Psoas muscle (tissue), 8 donors: ENCODE measurements around the gene ACTRT2. TPM values are rescaled to one million over a fixed set of nuclear protein-coding genes. Genes with fewer than 3 reads are reported as not detected.

ENCODE experiments used
- ATAC-seq, 4 donors: fragments of 200-7000 bp; cut with Tn5 transposase; one replicate each; pipeline ENCODE4 v1.9.1; 2020; ENCODE audit warnings: moderate library complexity in 3 of 4, mild to moderate bottlenecking in 2 of 4
- DNase-seq, 2 donors: peaks; one replicate each; pipeline ENCODE4 v3.0.0-alpha.2; 2020
- H3K27ac ChIP-seq: fragments of 200-600 bp; one replicate; pipeline ENCODE4 v1.8.0; 2022
- H3K27me3 ChIP-seq, 3 donors: fragments of 200-600 bp in 1 of 3; one replicate each; pipeline versions ENCODE4 v1.6.1 to v1.8.0; 2013 to 2022; ENCODE audit warnings: low read length in 2 of 3, mild to moderate bottlenecking in 2 of 3, moderate library complexity in 1 of 3; ENCODE audit not compliant: insufficient read depth in 3 of 3
- H3K36me3 ChIP-seq, 2 donors: fragments of 200-600 bp in 1 of 2; one replicate each; pipeline versions ENCODE4 v1.6.1 to v1.8.0; 2013 to 2022; ENCODE audit warnings: low read depth in 1 of 2, mild to moderate bottlenecking in 1 of 2, moderate library complexity in 1 of 2; ENCODE audit not compliant: insufficient read depth in 1 of 2
- H3K4me1 ChIP-seq: fragments of 200-600 bp; one replicate; pipeline ENCODE4 v1.8.0; 2022
- H3K4me3 ChIP-seq: fragments of 200-600 bp; one replicate; pipeline ENCODE4 v1.8.0; 2022; ENCODE audit warnings: mild to moderate bottlenecking
- H3K9me3 ChIP-seq: fragments of 200-600 bp; one replicate; pipeline ENCODE4 v1.8.0; 2022
- WGBS, 3 donors: extraction: QIAGEN DNeasy Blood & Tissue Kit; methylation state at CpG; one replicate each; pipeline versions ENCODE4 v1.1.6 to v1.1.7; 2013; 5-methylcytosine and 5-hydroxymethylcytosine counted together
- intact Hi-C, 2 donors: fragments of 100-400 bp; cut with DNase I; formaldehyde crosslinking; loops; one replicate each; pipeline versions ENCODE4 v1.11.0 to v1.14.2; 2022
- polyA plus RNA-seq, 3 donors: library from polyadenylated mRNA; stranded (reverse); fragments of 200-250 nt; gene quantifications; one replicate each; pipeline ENCODE4 v1.2.3, GENCODE V29; 2013
- total RNA-seq, 4 donors: library from RNA; stranded (reverse); fragmentation: NEBNext Ultra II Directional in 2 of 4; extraction: Animal tissue kit (Norgen Biotek cat#: 25700) in 2 of 4; gene quantifications; one replicate each; pipeline versions ENCODE4 v1.2.1 to v1.2.4, GENCODE V29; 2021 to 2023
- TF ChIP-seq, protein P1 (sequence below): fragments of 200-600 bp; IDR thresholded peaks from one replicate; pipeline ENCODE4 v1.8.0; 2022; ENCODE audit warnings: antibody characterized with exemption
- donor health status: healthy with polysubstance abuse.
- donor health status: DM: no; HTN: no; CAD: no; lungs with moderate emphysema.
- donor health status: Bipolar disorder and iron deficiency.
- donor health status: healthy.
- donor health status: DM: yes; HTN: yes; CAD: no.
- donor health status: DM: no; HTN: no; CAD: no.
- donor health status: DM: no; HTN: no; CAD: no.
- donor health status: DM: yes; HTN: yes; CAD: no.

The ACTRT2 gene
- total and polyA plus RNA-seq, 7 donors = not detected

DNA sequence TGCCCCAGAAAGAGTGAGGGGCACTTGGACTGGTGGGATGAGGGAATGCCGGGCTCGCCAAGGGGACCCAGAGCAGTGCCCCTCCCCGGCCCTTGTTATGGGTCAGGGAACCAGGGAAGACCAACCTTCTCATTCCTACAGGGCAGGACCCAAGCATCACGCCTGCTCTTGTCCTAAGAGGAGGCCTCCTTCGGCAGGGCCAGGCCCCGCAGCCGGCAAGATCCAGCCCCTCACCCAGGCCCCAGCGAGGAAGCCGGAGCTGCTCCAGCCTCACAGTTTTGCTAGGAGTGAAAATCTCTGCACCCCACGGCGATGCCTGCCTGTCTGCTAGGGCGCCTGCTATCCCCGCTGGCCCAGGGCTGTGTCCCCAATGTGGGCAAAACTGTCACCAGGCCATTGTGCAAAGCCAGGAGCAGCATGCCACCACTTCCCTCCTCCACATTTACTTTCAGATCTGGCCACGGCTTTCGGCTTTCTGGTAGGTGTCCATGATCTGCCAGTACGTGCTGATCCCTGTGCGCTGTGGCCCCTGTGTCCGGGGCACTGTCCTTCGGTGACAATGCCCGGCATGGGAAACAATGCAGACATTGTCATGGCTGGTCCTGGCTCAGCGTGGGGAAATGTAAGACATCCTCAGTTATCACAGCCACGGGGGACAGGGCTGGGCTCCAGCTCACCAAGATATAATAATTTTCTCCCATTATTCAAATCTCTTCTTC is 9.6 kb downstream of the ACTRT2 start:
- Histone ChIP-seq H3K27ac (no peak overlapping the region), H3K9me3 (no peaks in the 10 kb centered on the region), H3K36me3 (no peaks in the 10 kb centered on the region), H3K4me3 (no peak overlapping the region), H3K4me1 (no peaks in the 10 kb centered on the region), H3K27me3 (peaks cover 0 to 41% (median 4%) of the 10 kb centered on the region in 3 donors)
- intact Hi-C loops = no loop called here
- TF ChIP-seq, protein P1, sequence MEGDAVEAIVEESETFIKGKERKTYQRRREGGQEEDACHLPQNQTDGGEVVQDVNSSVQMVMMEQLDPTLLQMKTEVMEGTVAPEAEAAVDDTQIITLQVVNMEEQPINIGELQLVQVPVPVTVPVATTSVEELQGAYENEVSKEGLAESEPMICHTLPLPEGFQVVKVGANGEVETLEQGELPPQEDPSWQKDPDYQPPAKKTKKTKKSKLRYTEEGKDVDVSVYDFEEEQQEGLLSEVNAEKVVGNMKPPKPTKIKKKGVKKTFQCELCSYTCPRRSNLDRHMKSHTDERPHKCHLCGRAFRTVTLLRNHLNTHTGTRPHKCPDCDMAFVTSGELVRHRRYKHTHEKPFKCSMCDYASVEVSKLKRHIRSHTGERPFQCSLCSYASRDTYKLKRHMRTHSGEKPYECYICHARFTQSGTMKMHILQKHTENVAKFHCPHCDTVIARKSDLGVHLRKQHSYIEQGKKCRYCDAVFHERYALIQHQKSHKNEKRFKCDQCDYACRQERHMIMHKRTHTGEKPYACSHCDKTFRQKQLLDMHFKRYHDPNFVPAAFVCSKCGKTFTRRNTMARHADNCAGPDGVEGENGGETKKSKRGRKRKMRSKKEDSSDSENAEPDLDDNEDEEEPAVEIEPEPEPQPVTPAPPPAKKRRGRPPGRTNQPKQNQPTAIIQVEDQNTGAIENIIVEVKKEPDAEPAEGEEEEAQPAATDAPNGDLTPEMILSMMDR = no peak
- DNase-seq (peak in 1 of 2 donors; percentile 43), ATAC-seq (no peak)
- WGBS, 3 donors = 64 to 70% (median 69%) methylated on average over 22 of the region's 22 CpGs

DNA sequence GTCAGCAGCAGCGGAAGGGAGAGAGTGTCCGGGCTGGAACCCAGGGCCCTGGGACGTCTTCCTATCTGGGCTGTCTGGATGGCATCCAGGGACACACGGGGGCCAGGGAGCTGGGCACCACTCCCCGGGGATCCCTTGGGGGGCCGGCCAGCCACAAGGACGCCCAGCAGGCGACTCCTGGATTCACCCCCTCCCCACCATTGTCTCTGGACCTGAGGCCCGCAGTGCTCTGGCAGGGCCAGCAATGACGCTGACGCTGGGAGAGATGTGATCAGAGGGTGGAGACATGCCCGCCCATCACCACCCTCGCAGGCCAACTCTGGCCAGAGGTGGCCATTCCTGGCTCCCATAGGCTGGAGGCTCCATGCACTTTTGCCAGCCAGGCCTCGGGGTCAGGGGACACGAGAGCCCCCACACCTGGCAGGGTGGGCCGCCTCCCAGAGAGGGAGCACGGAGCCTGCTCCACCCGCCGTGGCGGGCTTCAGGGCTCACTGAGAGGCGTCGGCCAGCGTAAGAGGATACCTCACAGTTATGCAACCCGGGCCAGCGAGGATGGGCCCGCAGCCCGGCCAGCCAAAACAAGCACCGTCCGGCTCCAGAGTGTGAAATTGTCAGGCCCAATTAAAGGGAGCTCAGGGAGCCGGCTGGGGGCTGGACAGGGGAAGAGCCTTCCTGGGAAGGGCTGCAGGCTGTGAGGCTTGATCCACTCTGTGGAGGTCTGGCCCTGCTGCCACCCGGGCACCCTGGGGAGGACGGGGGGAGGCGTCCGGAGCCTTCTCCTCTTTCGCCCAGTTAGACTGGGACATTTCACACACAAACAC is 10.3 kb downstream of the ACTRT2 start:
- ATAC-seq = peak; percentile 63 to 86 (median 82)
- peaks cover 0 to 45% (median 4%) of the 10 kb centered on the region in 3 donors for H3K27me3 ChIP-seq
- WGBS, 3 donors = 20 to 34% (median 26%) methylated on average over 32 to 35 of the region's 35 CpGs

DNA sequence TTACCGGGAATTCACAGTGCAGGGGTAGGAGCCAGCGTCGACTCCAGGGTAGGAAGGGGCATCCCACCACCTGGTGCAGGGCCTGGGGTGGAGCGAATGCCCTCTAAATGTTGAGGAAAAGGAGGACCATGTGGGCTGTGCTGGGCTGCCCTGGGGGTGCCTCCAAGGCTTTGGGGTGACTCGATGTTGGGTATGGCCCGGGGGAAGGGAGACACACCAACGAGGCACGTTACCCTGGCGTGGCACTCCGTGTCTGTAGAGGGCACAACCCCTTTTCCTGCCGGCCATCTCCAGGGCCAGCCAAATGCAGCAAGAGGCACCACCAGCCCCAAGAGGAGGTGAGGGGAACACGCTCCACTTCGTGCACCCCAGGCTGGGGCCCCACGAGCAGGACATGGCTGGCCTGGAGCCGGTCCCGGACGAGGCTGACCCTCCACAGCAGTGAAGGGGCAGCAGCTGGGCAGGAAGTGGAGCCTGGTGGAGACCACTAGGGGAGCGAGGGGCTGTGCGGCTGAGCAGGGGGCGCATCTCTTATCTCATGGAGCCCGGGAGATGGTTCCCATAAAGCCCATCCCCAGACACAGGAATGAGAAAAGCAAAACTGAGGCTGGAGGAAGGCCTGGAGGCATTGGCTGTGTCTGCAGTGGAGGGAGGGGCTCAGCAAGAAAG is 11.2 kb downstream of the ACTRT2 start:
- H3K27me3 ChIP-seq = peaks cover 0 to 52% (median 9%) of the 10 kb centered on the region in 3 donors
- H3K4me1 ChIP-seq = no peaks in the 10 kb centered on the region
- no peaks in the 10 kb centered on the region for H3K36me3 ChIP-seq
- ATAC-seq (no peak), DNase-seq (peak in 1 of 2 donors; percentile 39)
- H3K4me3 ChIP-seq = no peak overlapping the region
- no peak overlapping the region for H3K27ac ChIP-seq
- 78 to 81% (median 79%) methylated on average over 18 to 21 of the region's 21 CpGs for WGBS, 3 donors
- H3K9me3 ChIP-seq = no peaks in the 10 kb centered on the region
- TF ChIP-seq, protein P1 = no peak
- intact Hi-C loops = no loop called here

More for the DNA sequence above, 10.3 kb downstream of the ACTRT2 start:
- Histone ChIP-seq H3K36me3 (no peaks in the 10 kb centered on the region), H3K9me3 (no peaks in the 10 kb centered on the region), H3K27ac (no peak overlapping the region), H3K4me3 (no peak overlapping the region), H3K4me1 (no peaks in the 10 kb centered on the region)
- TF ChIP-seq, protein P1 = no peak
- intact Hi-C loops = no loop called here
- DNase-seq = peak; percentile 44 to 71

DNA sequence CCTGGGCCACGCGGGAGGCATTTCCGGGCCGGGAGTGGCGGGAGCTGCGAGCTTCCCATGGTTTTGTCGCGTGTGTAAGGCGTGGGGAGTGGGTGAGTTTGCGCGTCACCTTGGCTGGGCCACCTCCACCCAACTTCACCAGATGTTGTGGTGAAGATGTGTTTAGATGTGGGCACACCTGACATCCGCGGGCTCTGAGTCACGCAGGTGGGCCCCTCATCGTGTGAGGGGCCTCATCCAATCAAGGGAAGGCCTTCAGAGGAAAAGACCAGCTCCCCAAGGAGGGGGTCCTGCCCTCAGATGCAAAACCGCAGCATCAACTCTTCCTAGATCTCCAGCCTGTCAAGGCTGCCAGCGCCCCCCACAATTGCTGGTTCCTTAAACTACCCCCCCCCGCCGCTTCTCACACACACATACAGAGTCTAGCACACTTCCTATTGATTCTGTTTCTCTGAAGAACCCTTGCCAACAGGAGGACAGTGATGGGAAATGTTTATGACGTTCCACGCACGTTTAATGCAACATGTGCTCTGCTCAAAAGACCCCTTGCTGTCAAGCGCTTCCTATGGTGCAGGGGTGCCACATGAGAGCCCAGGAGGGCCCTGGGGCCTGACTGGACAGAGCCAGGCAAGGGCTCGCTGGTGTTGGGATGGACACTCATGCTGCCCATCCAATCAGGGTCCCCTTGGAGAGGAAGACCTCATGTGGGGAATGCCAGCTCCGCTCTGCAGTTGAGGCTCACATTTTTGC is 11.9 kb downstream of the ACTRT2 start:
- no peaks in the 10 kb centered on the region for H3K4me1 ChIP-seq
- 88 to 93% (median 91%) methylated on average over 24 to 25 of the region's 25 CpGs for WGBS, 3 donors
- H3K4me3 ChIP-seq = no peak overlapping the region
- ATAC-seq = no peak
- DNase-seq = no peak
- H3K27ac ChIP-seq = no peak overlapping the region
- TF ChIP-seq, protein P1 = no peak
- H3K36me3 ChIP-seq = no peaks in the 10 kb centered on the region
- intact Hi-C loops = no loop called here
- peaks cover 0 to 57% (median 10%) of the 10 kb centered on the region in 3 donors for H3K27me3 ChIP-seq
- no peaks in the 10 kb centered on the region for H3K9me3 ChIP-seq
